MM.1S (cell line): ENCODE measurements around the gene TAF6L.
A peak's percentile ranks its signal among the peaks of the same experiment; 100 is the strongest.

Experiments
- DNase-seq: peaks from one replicate; pipeline ENCODE4 v3.0.0-alpha.2; 2015
- H2AFZ ChIP-seq: fragments of 300-600 bp; sonication (generic); 2 replicates; pipeline ENCODE4 v1.6.0; 2016; ENCODE audit warnings: antibody characterized with exemption, low read length
- H3F3A ChIP-seq: fragments of 300-600 bp; sonication (generic); 2 replicates; pipeline ENCODE4 v1.6.1; 2016; ENCODE audit warnings: mild to moderate bottlenecking, antibody characterized with exemption, low read length, moderate library complexity, mixed read lengths; ENCODE audit not compliant: insufficient read depth
- H3K27ac ChIP-seq: fragments of 300-600 bp; sonication (generic); 2 replicates; pipeline ENCODE4 v1.5.1; 2016; ENCODE audit warnings: mild to moderate bottlenecking, low read length
- H3K27me3 ChIP-seq: fragments of 300-600 bp; sonication (generic); replicated peaks from 2 replicates; pipeline ENCODE4 v1.6.0; 2016; ENCODE audit warnings: low read length; ENCODE audit not compliant: insufficient read depth
- H3K36me3 ChIP-seq: fragments of 300-600 bp; sonication (generic); replicated peaks from 2 replicates; pipeline ENCODE4 v1.6.1; 2016; ENCODE audit warnings: mild to moderate bottlenecking, low read length, mixed read lengths; ENCODE audit not compliant: insufficient read depth
- H3K4me1 ChIP-seq: fragments of 300-600 bp; sonication (generic); 2 replicates; pipeline ENCODE4 v1.6.1; 2016; ENCODE audit warnings: low read length, mixed read lengths
- H3K4me2 ChIP-seq: fragments of 300-600 bp; sonication (generic); 2 replicates; pipeline ENCODE4 v1.6.0; 2016; ENCODE audit warnings: low read depth, low read length
- H3K4me3 ChIP-seq: fragments of 300-600 bp; sonication (generic); 2 replicates; pipeline ENCODE4 v1.5.1; 2016; ENCODE audit warnings: low read length, mixed read lengths
- H3K79me2 ChIP-seq: fragments of 300-600 bp; sonication (generic); 2 replicates; pipeline ENCODE4 v1.6.1; 2016; ENCODE audit warnings: mixed run types, low read length, mixed read lengths
- H3K9ac ChIP-seq: fragments of 300-600 bp; sonication (generic); 2 replicates; pipeline ENCODE4 v1.6.1; 2016; ENCODE audit warnings: low read length, mixed read lengths
- H3K9me2 ChIP-seq: fragments of 300-600 bp; sonication (generic); replicated peaks from 2 replicates; pipeline ENCODE4 v1.6.1; 2016; ENCODE audit warnings: mild to moderate bottlenecking, low read length, mixed read lengths; ENCODE audit not compliant: insufficient read depth
- H3K9me3 ChIP-seq: fragments of 300-600 bp; sonication (generic); replicated peaks from 2 replicates; pipeline ENCODE4 v1.6.1; 2016; ENCODE audit warnings: mild to moderate bottlenecking, low read length, mixed read lengths; ENCODE audit not compliant: insufficient read depth
- H4K20me1 ChIP-seq: fragments of 300-600 bp; sonication (generic); 2 replicates; pipeline ENCODE4 v1.6.1; 2016; ENCODE audit warnings: mild to moderate bottlenecking, low read length, moderate library complexity, mixed read lengths; ENCODE audit not compliant: insufficient read depth
- EZH2 ChIP-seq: fragments of 300-600 bp; sonication (generic); optimal IDR thresholded peaks from 2 replicates; pipeline ENCODE3; 2017; ENCODE audit warnings: low read depth, mild to moderate bottlenecking, antibody characterized with exemption, low read length, mixed read lengths
- EZH2phosphoT487 ChIP-seq: fragments of 300-600 bp; sonication (generic); IDR thresholded peaks from 2 replicates; pipeline ENCODE4 v1.6.1; 2018; ENCODE audit warnings: antibody characterized with exemption, low read length
- TF ChIP-seq, protein P1 (sequence below): fragments of 300-600 bp; sonication (generic); IDR thresholded peaks from 2 replicates; pipeline ENCODE4 v1.5.1; 2016; ENCODE audit warnings: antibody characterized with exemption, low read length, mixed read lengths

TAF6L gene

DNA sequence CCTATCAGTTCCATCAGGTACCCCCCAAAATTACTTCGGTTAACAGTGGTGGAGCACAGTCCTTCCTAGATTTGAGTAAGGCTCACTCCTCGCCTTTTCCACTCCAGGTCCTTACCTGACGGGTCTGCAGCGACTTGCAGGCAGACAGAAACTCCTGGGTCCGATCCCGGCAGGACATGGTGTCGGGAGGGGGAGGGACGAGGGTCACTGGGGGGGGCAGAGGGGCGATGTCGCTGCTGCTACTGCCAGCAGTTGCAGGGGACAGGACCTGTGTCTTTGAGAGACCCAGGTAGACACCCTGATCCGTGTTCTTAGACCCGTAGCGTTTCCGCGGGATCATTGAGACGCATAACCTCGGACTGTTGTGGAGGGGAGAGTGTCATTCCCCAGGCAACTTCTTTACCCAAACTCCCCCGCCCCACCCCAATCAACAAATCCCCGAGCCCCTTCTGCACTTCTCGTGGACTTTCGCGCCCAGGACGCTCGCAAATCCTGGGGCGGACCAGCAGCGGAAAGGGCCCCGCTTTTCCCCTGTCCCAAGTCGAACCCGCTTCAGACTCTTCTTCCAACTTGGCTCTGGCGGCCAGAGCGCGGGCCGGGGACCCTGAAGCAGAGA is 59.8 kb downstream of the TAF6L start:
- no peaks in the 10 kb centered on the region for H4K20me1 ChIP-seq
- H3K27ac ChIP-seq = peak overlapping the region; percentile 85; the same call in 1 of the 2 replicates
- H3K36me3 ChIP-seq = no peaks in the 10 kb centered on the region; the same call in 1 of the 2 replicates
- H3K4me1 ChIP-seq = peaks cover 13% of the 10 kb centered on the region
- H3K27me3 ChIP-seq = no peaks in the 10 kb centered on the region
- peak overlapping the region; percentile 82 for H3K4me2 ChIP-seq
- H3K4me3 ChIP-seq = peak overlapping the region; percentile 91
- H2AFZ ChIP-seq = peak overlapping the region; percentile 59
- H3K79me2 ChIP-seq = peaks cover 78% of the 10 kb centered on the region
- H3K9me2 ChIP-seq = no peaks in the 10 kb centered on the region
- H3F3A ChIP-seq = peaks cover 19% of the 10 kb centered on the region
- DNase-seq = no peak
- H3K9me3 ChIP-seq = no peaks in the 10 kb centered on the region
- H3K9ac ChIP-seq = peak overlapping the region; percentile 97
- TF ChIP-seq EZH2 = no peak
- TF ChIP-seq, protein P1, sequence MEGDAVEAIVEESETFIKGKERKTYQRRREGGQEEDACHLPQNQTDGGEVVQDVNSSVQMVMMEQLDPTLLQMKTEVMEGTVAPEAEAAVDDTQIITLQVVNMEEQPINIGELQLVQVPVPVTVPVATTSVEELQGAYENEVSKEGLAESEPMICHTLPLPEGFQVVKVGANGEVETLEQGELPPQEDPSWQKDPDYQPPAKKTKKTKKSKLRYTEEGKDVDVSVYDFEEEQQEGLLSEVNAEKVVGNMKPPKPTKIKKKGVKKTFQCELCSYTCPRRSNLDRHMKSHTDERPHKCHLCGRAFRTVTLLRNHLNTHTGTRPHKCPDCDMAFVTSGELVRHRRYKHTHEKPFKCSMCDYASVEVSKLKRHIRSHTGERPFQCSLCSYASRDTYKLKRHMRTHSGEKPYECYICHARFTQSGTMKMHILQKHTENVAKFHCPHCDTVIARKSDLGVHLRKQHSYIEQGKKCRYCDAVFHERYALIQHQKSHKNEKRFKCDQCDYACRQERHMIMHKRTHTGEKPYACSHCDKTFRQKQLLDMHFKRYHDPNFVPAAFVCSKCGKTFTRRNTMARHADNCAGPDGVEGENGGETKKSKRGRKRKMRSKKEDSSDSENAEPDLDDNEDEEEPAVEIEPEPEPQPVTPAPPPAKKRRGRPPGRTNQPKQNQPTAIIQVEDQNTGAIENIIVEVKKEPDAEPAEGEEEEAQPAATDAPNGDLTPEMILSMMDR = no peak

DNA sequence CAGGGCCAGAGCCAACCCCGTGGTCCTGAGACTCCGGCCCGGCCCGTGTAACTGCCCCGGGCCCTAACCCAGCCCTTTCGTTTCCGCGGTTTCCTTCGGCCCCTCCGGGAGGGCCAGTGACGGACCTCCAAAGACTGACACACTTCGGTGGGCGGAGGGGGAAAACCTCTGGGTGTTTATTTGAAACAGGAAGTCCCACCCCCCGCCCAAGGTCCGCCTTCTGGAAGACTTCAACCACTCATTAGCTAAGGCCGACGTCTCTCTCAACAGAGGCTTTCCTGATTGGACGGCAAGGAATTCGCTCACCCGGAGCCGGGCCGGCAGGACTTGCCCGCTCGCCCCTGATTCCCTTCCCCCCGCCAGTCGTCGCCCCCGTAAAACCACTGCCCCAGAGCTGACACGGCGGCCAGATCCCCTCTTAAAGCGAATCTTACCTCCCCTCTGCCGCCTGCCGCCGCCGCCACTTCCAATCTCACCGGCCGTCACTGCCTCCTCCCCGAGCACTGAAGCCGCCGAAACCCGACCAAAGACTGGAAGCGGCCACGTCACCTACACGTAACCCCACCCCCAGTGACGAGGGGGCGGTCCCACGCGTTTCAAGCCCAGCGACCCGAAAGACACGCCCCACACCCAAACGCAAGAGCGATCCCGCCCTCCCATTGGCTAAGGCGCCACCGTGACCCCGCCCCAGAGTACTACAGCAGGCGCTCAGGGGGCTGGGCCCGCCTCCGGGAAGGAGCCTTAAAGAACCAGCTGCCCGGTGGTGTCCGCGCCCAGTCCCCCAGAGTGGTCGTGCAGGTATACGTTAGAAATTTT is 60.5 kb downstream of the TAF6L start, which contains the start of gene STX5:
STX5 (minus strand) TSS at position 532 of the 816 bp plus-strand sequence. CDS start 808 bp downstream, outside the sequence.
- Histone ChIP-seq H2AFZ (peak within 1 kb of the TSS; percentile 59), H3K4me3 (peak within 1 kb of the TSS; percentile 91), H3K27ac (peak within 1 kb of the TSS; percentile 85), H3K79me2 (peaks cover 85% of the 10 kb centered on the region), H3K27me3 (no peaks in the 10 kb centered on the region), H3K36me3 (no peaks in the 10 kb centered on the region; the same call in 1 of the 2 replicates), H3K9me3 (no peaks in the 10 kb centered on the region), H3K9ac (peak within 1 kb of the TSS; percentile 97), H3K4me2 (peak within 1 kb of the TSS; percentile 82), H3K9me2 (no peaks in the 10 kb centered on the region), H3K4me1 (peaks cover 13% of the 10 kb centered on the region), H4K20me1 (no peaks in the 10 kb centered on the region), H3F3A (peaks cover 19% of the 10 kb centered on the region)
- TF ChIP-seq, protein P1 = no peak
- TF ChIP-seq EZH2phosphoT487 (no peak), EZH2 (no peak)
- peak; percentile 98 for DNase-seq

DNA sequence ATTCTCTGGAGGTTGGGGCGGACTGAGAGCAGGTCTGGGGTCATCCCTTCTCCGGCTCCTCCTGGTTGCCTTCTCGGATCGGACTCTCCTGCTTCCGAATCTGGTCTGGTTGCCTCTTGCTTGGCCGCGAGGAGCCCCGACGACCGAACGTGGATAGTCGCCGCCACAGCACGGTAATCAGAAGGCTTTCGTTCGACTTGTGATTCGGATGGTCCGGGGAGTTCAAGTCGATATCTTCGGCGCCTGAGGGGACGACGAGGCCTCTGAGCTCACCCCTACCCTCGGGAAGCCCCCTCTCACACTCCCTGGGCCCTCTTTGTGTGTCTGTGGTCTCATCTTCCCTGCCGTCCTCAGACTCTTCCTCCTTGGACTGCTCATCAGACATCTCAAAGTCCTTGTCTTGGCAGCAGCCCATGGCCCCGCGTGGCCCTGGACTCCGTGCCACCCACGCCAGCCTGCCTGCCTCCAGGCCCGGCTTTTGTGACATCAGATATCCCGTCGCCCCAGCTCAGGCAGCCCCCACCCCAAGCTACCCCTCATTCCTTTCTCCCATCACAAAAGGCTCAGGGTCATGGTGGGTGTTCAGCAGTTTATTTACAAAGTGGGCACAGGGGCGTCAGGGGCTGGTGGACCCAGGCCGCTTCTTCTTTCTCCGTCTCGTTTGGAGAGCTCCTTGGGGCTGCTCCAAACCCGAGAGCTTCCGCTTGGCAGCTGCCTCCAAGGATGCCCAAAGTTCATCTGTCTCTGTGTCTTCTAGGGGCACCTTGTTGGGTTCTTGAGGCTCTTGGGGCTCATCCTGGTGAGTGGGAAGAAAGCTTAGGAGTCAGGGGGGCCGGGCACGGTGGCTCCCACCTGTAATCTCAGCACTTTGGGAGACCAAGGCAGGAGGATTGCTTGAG is 61.4 kb downstream of the TAF6L start, which contains the start of gene TEX54:
TEX54 (minus strand) TSS at position 506 of the 899 bp plus-strand sequence.
- peaks cover 15% of the 10 kb centered on the region for H3K4me1 ChIP-seq
- H2AFZ ChIP-seq = peak within 1 kb of the TSS; percentile 59
- H3K9ac ChIP-seq = peak within 1 kb of the TSS; percentile 97
- H4K20me1 ChIP-seq = no peaks in the 10 kb centered on the region
- H3F3A ChIP-seq = peaks cover 19% of the 10 kb centered on the region
- peak within 1 kb of the TSS; percentile 91 for H3K4me3 ChIP-seq
- peak within 1 kb of the TSS; percentile 85 for H3K27ac ChIP-seq
- TF ChIP-seq, protein P1 = no peak
- TF ChIP-seq EZH2phosphoT487 = no peak
- TF ChIP-seq EZH2 = no peak
- DNase-seq = no peak
- H3K79me2 ChIP-seq = peaks cover 86% of the 10 kb centered on the region
- no peaks in the 10 kb centered on the region for H3K27me3 ChIP-seq
- H3K4me2 ChIP-seq = peak within 1 kb of the TSS; percentile 69
- no peaks in the 10 kb centered on the region; the same call in 1 of the 2 replicates for H3K36me3 ChIP-seq
- no peaks in the 10 kb centered on the region for H3K9me3 ChIP-seq
- no peaks in the 10 kb centered on the region for H3K9me2 ChIP-seq
